Ishikawa (cell line): Measurements from ENCODE around the gene LSM3.

Source experiments
- CREB1 ChIP-seq: IDR thresholded peaks from 2 replicates; pipeline ENCODE4 v1.6.1; 2012; ENCODE audit warnings: low read depth
- EGR1 ChIP-seq: IDR thresholded peaks from 2 replicates; pipeline ENCODE4 v1.6.1; 2012
- EP300 ChIP-seq: IDR thresholded peaks from 2 replicates; pipeline ENCODE4 v1.6.1; 2012; ENCODE audit warnings: borderline replicate concordance
- FOXM1 ChIP-seq: IDR thresholded peaks from 2 replicates; pipeline ENCODE4 v1.6.1; 2012; ENCODE audit warnings: low read depth, borderline replicate concordance
- MAX ChIP-seq: IDR thresholded peaks from 2 replicates; pipeline ENCODE4 v1.6.1; 2012
- NFIC ChIP-seq: IDR thresholded peaks from 2 replicates; pipeline ENCODE4 v1.6.1; 2012
- RAD21 ChIP-seq: IDR thresholded peaks from 2 replicates; pipeline ENCODE4 v1.6.1; 2012; ENCODE audit warnings: low read depth
- REST ChIP-seq: IDR thresholded peaks from 2 replicates; pipeline ENCODE4 v1.6.1; 2012; ENCODE audit warnings: low read depth, mild to moderate bottlenecking
- TAF1 ChIP-seq: IDR thresholded peaks from 2 replicates; pipeline ENCODE4 v1.6.1; 2012; ENCODE audit warnings: low read depth, mild to moderate bottlenecking
- TCF12 ChIP-seq: IDR thresholded peaks from 2 replicates; pipeline ENCODE4 v1.6.1; 2012; ENCODE audit warnings: low read depth
- TEAD4 ChIP-seq: IDR thresholded peaks from 2 replicates; pipeline ENCODE4 v1.6.1; 2012
- YY1 ChIP-seq: IDR thresholded peaks from 2 replicates; pipeline ENCODE4 v1.6.1; 2012; ENCODE audit warnings: low read depth
- ZBTB7A ChIP-seq: IDR thresholded peaks from 2 replicates; pipeline ENCODE4 v1.6.1; 2012; ENCODE audit warnings: low read depth

DNA sequence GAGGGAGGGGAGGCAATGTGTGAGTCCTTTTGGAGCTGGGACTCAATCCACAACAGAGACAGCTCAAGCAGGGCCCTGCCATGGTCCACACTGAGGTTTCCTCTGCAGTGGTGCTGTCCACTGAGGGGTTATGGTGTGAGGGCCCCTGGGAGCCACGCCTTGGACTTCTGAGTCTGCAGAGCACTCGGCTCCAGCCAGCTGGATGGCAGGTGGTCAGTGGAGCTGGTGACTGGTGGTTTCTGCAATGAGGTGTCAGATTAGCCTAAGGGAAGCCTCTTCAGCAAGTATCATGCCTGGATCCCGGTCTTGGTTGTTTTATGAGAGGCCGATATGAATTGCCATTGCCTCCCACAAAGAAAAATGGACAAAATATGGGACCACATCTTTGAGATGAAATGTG lies 21.7 kb downstream of the LSM3 start:
- TF ChIP-seq TAF1 (no peak), EGR1 (no peak), YY1 (no peak), NFIC (no peak), TEAD4 (no peak), RAD21 (no peak), CREB1 (no peak), MAX (no peak), EP300 (no peak), TCF12 (no peak), REST (no peak), ZBTB7A (no peak), FOXM1 (no peak)
